Lower leg skin (tissue), 4 donors: ENCODE data around the gene PACC1. TPM values are rescaled to one million over a fixed set of nuclear protein-coding genes. Genes with fewer than 3 reads are reported as not detected.

ENCODE experiments used
- DNase-seq, 2 donors: peaks; one replicate each; pipeline ENCODE4 v3.0.0-alpha.2; 2019; ENCODE audit warnings: low spot score in 2 of 2
- H3K4me3 ChIP-seq: fragments of 200-600 bp; sonication (generic); 2 replicates; pipeline ENCODE4 v1.5.1; 2017; ENCODE audit warnings: mild to moderate bottlenecking, low read depth; ENCODE audit not compliant: poor library complexity, severe bottlenecking
- CTCF ChIP-seq, 3 donors: fragments of 450-650 bp; IDR thresholded peaks; one replicate each; pipeline ENCODE4 v1.5.1; 2016; ENCODE audit warnings: antibody characterized with exemption in 3 of 3, mild to moderate bottlenecking in 3 of 3, moderate library complexity in 2 of 3
- POLR2A ChIP-seq, 2 donors: fragments of 450-650 bp; IDR thresholded peaks; one replicate each; pipeline ENCODE4 v1.6.1; 2016 to 2017; ENCODE audit warnings: antibody characterized with exemption in 2 of 2, mild to moderate bottlenecking in 1 of 2, moderate library complexity in 1 of 2
- WGBS, 2 donors: methylation state at CpG; one replicate each; pipeline ENCODE4 v1.1.5; 2018; 5-methylcytosine and 5-hydroxymethylcytosine counted together
- intact Hi-C: fragments of 100-400 bp; cut with DNase I; formaldehyde crosslinking; loops from one replicate; pipeline ENCODE4 v1.15.0; 2023; ENCODE audit warnings: low total_unique reads
- total RNA-seq, 4 donors: library from RNA; depleted of rRNA; stranded (reverse); fragments of >200 nt; gene quantifications; one replicate each; pipeline ENCODE4 v1.1.0, GENCODE V29; 2016

PACC1 gene
- total RNA-seq, 4 donors from 2014 or later, result 2.5 to 8.6 (median 6.1) TPM

GRCh38 chr1:212364985-212365384, 49.7 kb downstream of the PACC1 start:
- WGBS, 2 donors, result 73% methylated on average over 7 of the region's 7 CpGs
- intact Hi-C loops, result no loop called here
- H3K4me3 ChIP-seq, result no peak overlapping the region
- DNase-seq, result no peak
- TF ChIP-seq POLR2A (IDR thresholded peaks at IDR 0.05), result no peak
- no peak for TF ChIP-seq CTCF (IDR thresholded peaks at IDR 0.05)

- intact Hi-C loops, result no loop called here
- no peak for DNase-seq
- no peak for TF ChIP-seq CTCF (IDR thresholded peaks at IDR 0.05)
- TF ChIP-seq POLR2A (IDR thresholded peaks at IDR 0.05), result no peak
- H3K4me3 ChIP-seq, result no peak overlapping the region
- WGBS, 2 donors, result 83 to 86% methylated on average over 4 of the region's 4 CpGs
These were observed 54.7 kb downstream of the PACC1 start for GRCh38 chr1:212359794-212360479.

- no peak overlapping the region for H3K4me3 ChIP-seq
- TF ChIP-seq POLR2A (IDR thresholded peaks at IDR 0.05), result no peak
- TF ChIP-seq CTCF (IDR thresholded peaks at IDR 0.05), result no peak
- DNase-seq, result no peak
- WGBS, 2 donors, result 97 to 99% methylated on average over 3 of the region's 3 CpGs
- intact Hi-C loops, result no loop called here
These were observed 59.3 kb downstream of the PACC1 start for GRCh38 chr1:212355230-212355969.

GRCh38 chr1:212354464-212354863, 60.2 kb downstream of the PACC1 start:
- DNase-seq, result no peak
- 93 to 97% methylated on average over 3 of the region's 3 CpGs for WGBS, 2 donors
- TF ChIP-seq CTCF (IDR thresholded peaks at IDR 0.05) (no peak), POLR2A (IDR thresholded peaks at IDR 0.05) (no peak)
- H3K4me3 ChIP-seq, result no peak overlapping the region
- intact Hi-C loops, result no loop called here

GRCh38 chr1:212353181-212353580, 61.5 kb downstream of the PACC1 start:
- no peak for DNase-seq
- no peak overlapping the region for H3K4me3 ChIP-seq
- WGBS, 2 donors, result 84 to 89% methylated on average over 2 of the region's 2 CpGs
- intact Hi-C loops, result no loop called here
- TF ChIP-seq POLR2A (IDR thresholded peaks at IDR 0.05), result no peak
- no peak for TF ChIP-seq CTCF (IDR thresholded peaks at IDR 0.05)
